ENCODE results near the gene SPATS2L.
A peak's percentile ranks its signal among the peaks of the same experiment; 100 is the strongest.

The SPATS2L gene

DNA sequence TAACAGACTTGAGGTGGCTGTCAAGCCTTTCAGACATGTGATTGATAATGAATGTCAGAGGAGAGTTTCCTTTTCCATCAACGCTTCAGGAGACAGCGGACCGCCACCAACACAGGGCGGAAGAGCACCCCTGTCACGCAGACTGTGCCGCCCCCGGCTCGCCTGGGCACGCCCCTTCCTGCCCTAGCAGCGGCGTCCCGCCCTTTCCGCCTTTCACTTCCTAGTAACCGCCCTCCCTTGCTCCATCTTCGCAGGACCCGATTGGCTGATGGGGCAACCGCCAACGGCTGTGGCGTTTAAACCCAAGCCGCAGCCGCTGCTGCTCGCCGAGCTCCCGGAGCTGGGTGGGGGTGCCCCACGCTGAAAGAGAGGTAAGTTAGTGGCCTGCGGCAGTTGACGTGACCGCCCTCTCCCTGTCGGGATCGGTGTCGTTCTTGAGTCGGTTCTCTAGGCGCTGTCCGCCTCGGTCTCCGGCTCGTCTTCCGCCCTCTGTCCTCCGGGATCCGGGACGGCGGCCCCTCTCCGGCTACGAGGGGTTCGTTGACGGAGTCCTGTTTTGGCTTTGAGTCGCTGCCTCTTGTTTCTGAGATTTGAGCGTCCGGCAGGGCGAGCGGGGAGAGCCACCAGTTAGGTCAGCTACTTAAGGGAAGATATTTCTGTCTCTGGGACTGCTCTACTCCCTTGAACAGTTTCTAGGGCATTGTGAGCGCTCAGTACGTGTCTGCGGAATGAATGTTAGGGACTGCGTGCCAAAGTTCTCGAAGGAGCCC lies 219.6 kb downstream of the SPATS2L start, which contains the start of gene SGO2:
SGO2 (plus strand) TSS at position 326 of the 770 bp plus-strand sequence. CDS start 6,769 bp downstream, outside the sequence.
- peak; percentile 76 for DNase-seq (ENCODE audit: low read depth)
- TF ChIP-seq, protein P1, sequence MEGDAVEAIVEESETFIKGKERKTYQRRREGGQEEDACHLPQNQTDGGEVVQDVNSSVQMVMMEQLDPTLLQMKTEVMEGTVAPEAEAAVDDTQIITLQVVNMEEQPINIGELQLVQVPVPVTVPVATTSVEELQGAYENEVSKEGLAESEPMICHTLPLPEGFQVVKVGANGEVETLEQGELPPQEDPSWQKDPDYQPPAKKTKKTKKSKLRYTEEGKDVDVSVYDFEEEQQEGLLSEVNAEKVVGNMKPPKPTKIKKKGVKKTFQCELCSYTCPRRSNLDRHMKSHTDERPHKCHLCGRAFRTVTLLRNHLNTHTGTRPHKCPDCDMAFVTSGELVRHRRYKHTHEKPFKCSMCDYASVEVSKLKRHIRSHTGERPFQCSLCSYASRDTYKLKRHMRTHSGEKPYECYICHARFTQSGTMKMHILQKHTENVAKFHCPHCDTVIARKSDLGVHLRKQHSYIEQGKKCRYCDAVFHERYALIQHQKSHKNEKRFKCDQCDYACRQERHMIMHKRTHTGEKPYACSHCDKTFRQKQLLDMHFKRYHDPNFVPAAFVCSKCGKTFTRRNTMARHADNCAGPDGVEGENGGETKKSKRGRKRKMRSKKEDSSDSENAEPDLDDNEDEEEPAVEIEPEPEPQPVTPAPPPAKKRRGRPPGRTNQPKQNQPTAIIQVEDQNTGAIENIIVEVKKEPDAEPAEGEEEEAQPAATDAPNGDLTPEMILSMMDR (IDR thresholded peaks at IDR 0.05; ENCODE audit: control insufficient read depth, extremely low read depth, insufficient read depth), result no peak
- peak within 1 kb of the TSS; percentile 95 for H3K4me3 ChIP-seq (ENCODE audit: low read depth, low read length)

DNA sequence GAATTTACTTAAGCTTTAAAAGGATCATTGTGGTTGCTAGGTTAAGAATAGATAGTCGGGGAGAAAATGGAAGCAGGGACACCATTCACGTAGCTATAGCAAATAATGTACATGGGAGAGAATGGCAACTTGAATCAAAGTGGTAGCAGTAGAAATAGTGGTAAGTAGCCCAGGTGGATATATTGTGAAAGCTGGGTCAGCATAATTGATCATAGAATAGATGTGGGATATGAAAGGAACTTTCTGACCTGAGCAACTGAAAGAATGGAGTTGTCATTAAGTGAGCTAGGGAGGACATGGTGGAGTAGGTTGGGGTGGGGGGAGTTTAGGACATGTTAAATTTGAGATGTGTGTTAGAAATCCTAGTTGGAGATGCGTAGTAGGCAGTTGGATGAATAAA lies 221.7 kb downstream of the SPATS2L start:
- no peak overlapping the region for H3K4me3 ChIP-seq (ENCODE audit: low read depth, low read length)
- TF ChIP-seq, protein P1 (IDR thresholded peaks at IDR 0.05; ENCODE audit: control insufficient read depth, extremely low read depth, insufficient read depth), result no peak
- DNase-seq (ENCODE audit: low read depth), result no peak

Measured in LNCaP clone FGC (cell line).